GM19467 (cell line): Measurements from ENCODE around the gene LRFN2.

Experiments
- ATAC-seq: cut with Tn5 transposase; IDR thresholded peaks from one replicate; pipeline ENCODE4 v1.9.1; 2021; ENCODE audit warnings: mild to moderate bottlenecking, moderate library complexity; ENCODE audit not compliant: unreplicated experiment

Gene LRFN2

GRCh38 chr6:40439026-40439800 lies 148.0 kb downstream of the LRFN2 start:
- no peak for ATAC-seq

- no peak for ATAC-seq
These were observed 148.8 kb downstream of the LRFN2 start for GRCh38 chr6:40438246-40438887.

- ATAC-seq = no peak
These were observed 149.5 kb downstream of the LRFN2 start for GRCh38 chr6:40437631-40438030.

GRCh38 chr6:40436685-40437604 lies 150.2 kb downstream of the LRFN2 start:
- ATAC-seq = no peak

- no peak for ATAC-seq
These were observed 154.2 kb downstream of the LRFN2 start for GRCh38 chr6:40432982-40433381.

GRCh38 chr6:40431706-40432105 lies 155.5 kb downstream of the LRFN2 start:
- no peak for ATAC-seq

GRCh38 chr6:40427196-40427595 lies 160.0 kb downstream of the LRFN2 start:
- no peak for ATAC-seq

GRCh38 chr6:40426346-40427066 lies 160.7 kb downstream of the LRFN2 start:
- no peak for ATAC-seq

- no peak for ATAC-seq
These were observed 161.8 kb downstream of the LRFN2 start for GRCh38 chr6:40425192-40425919.

- no peak for ATAC-seq
These were observed 165.1 kb downstream of the LRFN2 start for GRCh38 chr6:40422046-40422445.

GRCh38 chr6:40419946-40420728 lies 167.0 kb downstream of the LRFN2 start:
- no peak for ATAC-seq

GRCh38 chr6:40419377-40419776 lies 167.8 kb downstream of the LRFN2 start:
- no peak for ATAC-seq

- ATAC-seq = no peak
These were observed 170.1 kb downstream of the LRFN2 start for GRCh38 chr6:40417031-40417430.

- no peak for ATAC-seq
These were observed 172.5 kb downstream of the LRFN2 start for GRCh38 chr6:40414617-40415016.

GRCh38 chr6:40413239-40413638 lies 173.9 kb downstream of the LRFN2 start:
- no peak for ATAC-seq

- ATAC-seq = no peak
These were observed 175.3 kb downstream of the LRFN2 start for GRCh38 chr6:40411881-40412280.

GRCh38 chr6:40410821-40411220 lies 176.3 kb downstream of the LRFN2 start:
- no peak for ATAC-seq

GRCh38 chr6:40409716-40410397 lies 177.3 kb downstream of the LRFN2 start:
- no peak for ATAC-seq
